ENCODE measurements around the gene FZD8. TPM values are rescaled to one million over a fixed set of nuclear protein-coding genes. Genes with fewer than 3 reads are reported as not detected.

FZD8 gene
- polyA plus RNA-seq, 3 donors: 11.6 to 16.7 (median 13.8) TPM

- no peak for DNase-seq
Observed at GRCh38 chr10:35612385-35613106, 29.6 kb downstream of the FZD8 start.

GRCh38 chr10:35611750-35612149 lies 30.3 kb downstream of the FZD8 start:
- no peak for DNase-seq

- no peak for DNase-seq
Observed at GRCh38 chr10:35608328-35608672, 33.8 kb downstream of the FZD8 start.

- DNase-seq: no peak
Observed at GRCh38 chr10:35607475-35608327, 34.4 kb downstream of the FZD8 start.

- DNase-seq: no peak
Observed at GRCh38 chr10:35606430-35606829, 35.7 kb downstream of the FZD8 start.

- DNase-seq: no peak
Observed at GRCh38 chr10:35605191-35605590, 36.9 kb downstream of the FZD8 start, which contains the start of gene GJD4. TSS of gene GJD4 (plus strand) at chr10:35605341. CDS start at chr10:35605568, 227 bp downstream.

GRCh38 chr10:35600193-35600592 lies 41.9 kb downstream of the FZD8 start:
- no peak for DNase-seq

GRCh38 chr10:35598379-35598778 lies 43.7 kb downstream of the FZD8 start:
- no peak for DNase-seq

- DNase-seq: no peak
Observed at GRCh38 chr10:35595106-35595505, 47.0 kb downstream of the FZD8 start.

- DNase-seq: no peak
Observed at GRCh38 chr10:35594115-35595079, 47.7 kb downstream of the FZD8 start.

GRCh38 chr10:35592441-35592840 lies 49.7 kb downstream of the FZD8 start:
- DNase-seq: no peak

GRCh38 chr10:35588836-35589235 lies 53.3 kb downstream of the FZD8 start:
- DNase-seq: no peak

Other genes starting within 250 kb of the FZD8 start
- under 1 TPM in 2 of 3 donors, not detected in 1; 0.09 to 0.21 TPM for gene GJD4, start 37.0 kb downstream of the FZD8 start, polyA plus RNA-seq (ENCODE audit: insufficient read length in 3 of 3)